Left ventricle myocardium inferior (tissue), 1 donor: ENCODE measurements around the gene SEMA7A. TPM values are rescaled to one million over a fixed set of nuclear protein-coding genes. Genes with fewer than 3 reads are reported as not detected.

Experiments
- DNase-seq: peaks from one replicate; pipeline ENCODE4 v3.0.0-alpha.2; 2020
- H3K27ac ChIP-seq: fragments of 200-600 bp; replicated peaks from 2 replicates; pipeline ENCODE4 v1.8.0; 2021
- H3K27me3 ChIP-seq: fragments of 200-600 bp; 2 replicates; pipeline ENCODE4 v1.8.0; 2021; ENCODE audit warnings: low read depth
- H3K36me3 ChIP-seq: fragments of 200-600 bp; 2 replicates; pipeline ENCODE4 v1.8.0; 2021
- H3K4me1 ChIP-seq: fragments of 200-600 bp; 2 replicates; pipeline ENCODE4 v1.8.0; 2021
- H3K4me3 ChIP-seq: fragments of 200-600 bp; 2 replicates; pipeline ENCODE4 v1.8.0; 2021; ENCODE audit warnings: mild to moderate bottlenecking, moderate library complexity
- H3K9me3 ChIP-seq: fragments of 200-600 bp; replicated peaks from 2 replicates; pipeline ENCODE4 v1.8.0; 2021
- CTCF ChIP-seq: fragments of 200-600 bp; IDR thresholded peaks from 2 replicates; pipeline ENCODE4 v1.8.0; 2021; ENCODE audit warnings: antibody characterized with exemption, mild to moderate bottlenecking, borderline replicate concordance
- intact Hi-C: fragments of 100-400 bp; cut with micrococcal nuclease; formaldehyde crosslinking; loops from one replicate; pipeline ENCODE4 v1.11.0; 2022
- total RNA-seq: library from RNA; stranded (reverse); fragmentation: NEBNext Ultra II Directional; extraction: Animal tissue kit (Norgen Biotek cat#: 25700); gene quantifications from one replicate; pipeline ENCODE4 v1.2.1, GENCODE V29; 2021
- donor health status: DM: no; HTN: yes; CAD: no; lungs with severe emphysema.

SEMA7A gene
- total RNA-seq, 1 donor from 2014 or later, result 1.5 TPM

DNA sequence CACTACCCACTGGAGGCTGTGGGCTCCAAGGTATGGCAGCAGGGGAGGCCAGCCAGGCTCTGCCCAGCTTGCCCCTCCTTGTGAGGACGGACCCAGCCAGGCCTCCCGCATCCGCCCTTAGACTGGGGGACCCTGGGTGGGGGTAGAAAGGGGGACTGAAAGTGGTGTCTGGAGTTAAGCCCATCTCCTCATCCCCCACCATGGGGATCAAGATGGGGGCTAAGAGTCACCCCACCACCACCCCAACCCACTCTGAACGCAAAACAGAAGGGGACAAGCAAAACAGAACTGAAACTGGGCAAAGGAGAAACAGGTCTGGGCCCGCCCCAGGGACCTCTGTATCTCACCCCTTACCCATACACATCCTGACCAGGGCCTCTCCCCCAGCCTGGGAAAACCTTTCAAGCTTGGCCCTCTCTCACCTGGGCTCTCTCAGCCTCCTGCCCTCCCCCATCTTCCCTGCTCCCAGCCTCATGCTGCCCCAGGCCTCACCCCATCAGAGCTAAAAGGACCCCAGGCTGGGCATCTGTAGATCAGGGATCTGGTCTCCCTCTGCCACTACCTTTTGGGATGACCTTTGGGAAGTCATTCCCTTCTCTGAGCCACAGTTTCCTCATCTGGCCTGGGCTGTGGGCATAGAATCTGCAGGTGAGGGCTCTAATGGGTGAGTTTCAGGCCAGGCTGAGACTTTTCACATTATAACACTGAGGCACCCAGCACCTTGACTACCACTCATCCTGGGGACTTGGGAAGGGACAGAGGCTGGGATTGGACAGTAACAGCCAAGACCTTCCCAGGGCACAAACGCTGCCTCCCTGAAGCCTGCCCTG is 36.3 kb downstream of the SEMA7A start:
- no peak overlapping the region for H3K4me3 ChIP-seq
- no peaks in the 10 kb centered on the region for H3K27me3 ChIP-seq
- H3K4me1 ChIP-seq, result peaks cover 10% of the 10 kb centered on the region
- DNase-seq, result no peak
- no peak overlapping the region for H3K27ac ChIP-seq
- intact Hi-C loops, result no loop called here
- no peaks in the 10 kb centered on the region for H3K36me3 ChIP-seq
- TF ChIP-seq CTCF, result no peak
- no peaks in the 10 kb centered on the region for H3K9me3 ChIP-seq

GRCh38 chr15:74396445-74397238 is 37.1 kb downstream of the SEMA7A start:
- intact Hi-C loops, result no loop called here
- no peak overlapping the region for H3K4me3 ChIP-seq
- DNase-seq, result no peak

DNA sequence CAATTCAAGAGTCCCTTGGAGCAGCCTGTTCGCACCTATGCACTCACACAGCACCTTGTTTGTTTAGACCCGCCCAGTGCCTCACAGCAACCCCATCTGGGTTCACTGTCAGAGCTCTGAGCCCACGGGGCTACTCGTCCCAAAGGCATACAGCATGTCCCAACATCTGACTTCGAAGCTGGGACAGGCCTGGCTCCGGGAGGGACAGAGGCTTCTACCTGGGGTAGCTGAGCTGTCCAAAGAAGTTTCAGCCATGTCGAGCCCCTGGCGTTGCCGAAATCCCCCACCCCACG is 37.7 kb downstream of the SEMA7A start:
- Histone ChIP-seq H3K9me3 (no peaks in the 10 kb centered on the region), H3K4me1 (peaks cover 5% of the 10 kb centered on the region), H3K4me3 (no peak overlapping the region), H3K27ac (no peak overlapping the region), H3K36me3 (no peaks in the 10 kb centered on the region), H3K27me3 (no peaks in the 10 kb centered on the region)
- no peak for DNase-seq
- no peak for TF ChIP-seq CTCF
- intact Hi-C loops, result no loop called here

More at GRCh38 chr15:74396445-74397238, 37.1 kb downstream of the SEMA7A start:
- Histone ChIP-seq H3K27me3 (no peaks in the 10 kb centered on the region), H3K4me1 (peaks cover 5% of the 10 kb centered on the region), H3K36me3 (no peaks in the 10 kb centered on the region), H3K9me3 (no peaks in the 10 kb centered on the region), H3K27ac (no peak overlapping the region)
- no peak for TF ChIP-seq CTCF

DNA sequence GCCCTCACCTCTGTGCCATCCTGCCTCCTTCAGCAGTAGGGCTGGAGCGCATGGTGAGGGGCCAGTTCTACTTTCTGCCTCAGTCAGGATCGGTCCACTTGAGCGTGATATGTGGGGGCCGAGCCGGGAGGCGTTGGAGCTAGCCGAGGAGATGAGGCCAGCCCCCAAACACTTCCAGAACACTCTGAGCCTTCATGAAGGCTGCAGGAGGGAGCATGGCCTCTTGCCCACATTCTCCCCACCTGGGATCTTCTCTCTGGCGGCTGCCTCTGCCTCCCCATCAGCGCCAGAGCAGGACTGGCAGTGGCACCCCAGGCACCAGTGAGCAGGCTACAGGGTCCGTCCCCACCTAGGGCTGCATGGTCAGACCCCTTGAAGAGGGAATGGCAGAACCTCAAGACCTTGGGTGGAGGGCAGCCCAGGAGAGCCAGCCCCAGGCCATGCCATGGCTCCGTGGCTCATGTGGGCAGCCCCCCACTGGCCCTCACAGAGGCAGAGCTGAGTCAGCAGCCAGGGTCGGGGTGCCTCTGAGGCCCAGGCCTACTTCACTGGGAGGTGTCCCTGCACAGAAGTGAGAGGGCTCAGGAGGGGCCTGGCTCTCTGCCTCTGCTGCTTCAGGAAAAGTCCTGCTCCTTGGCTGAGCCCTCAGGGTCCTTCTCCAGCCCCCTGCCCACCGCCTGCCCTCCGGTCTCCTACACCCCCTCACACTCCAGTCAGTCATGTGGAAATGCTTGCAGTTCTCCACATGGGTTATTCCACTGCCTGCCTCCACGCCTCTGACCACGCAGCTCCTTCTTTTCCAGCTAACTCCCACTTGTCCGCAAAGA is 38.2 kb downstream of the SEMA7A start:
- Histone ChIP-seq H3K4me1 (peaks cover 5% of the 10 kb centered on the region), H3K36me3 (no peaks in the 10 kb centered on the region), H3K27me3 (no peaks in the 10 kb centered on the region), H3K9me3 (no peaks in the 10 kb centered on the region), H3K27ac (no peak overlapping the region), H3K4me3 (no peak overlapping the region)
- no peak for TF ChIP-seq CTCF
- intact Hi-C loops, result no loop called here
- DNase-seq, result no peak

- H3K9me3 ChIP-seq, result no peaks in the 10 kb centered on the region
- H3K4me3 ChIP-seq, result no peak overlapping the region
- no peak overlapping the region for H3K27ac ChIP-seq
- H3K27me3 ChIP-seq, result no peaks in the 10 kb centered on the region
- intact Hi-C loops, result no loop called here
- TF ChIP-seq CTCF, result no peak
- peaks cover 5% of the 10 kb centered on the region for H3K4me1 ChIP-seq
- DNase-seq, result no peak
- H3K36me3 ChIP-seq, result no peaks in the 10 kb centered on the region
Measured at GRCh38 chr15:74394090-74394846, 39.5 kb downstream of the SEMA7A start.
